DOHH2 (cell line): ENCODE results near the gene DOCK4.

Source experiments
- EZH2phosphoT487 ChIP-seq: fragments of 200-600 bp; sonication (generic); IDR thresholded peaks from 2 replicates; pipeline ENCODE4 v1.6.1; 2017; ENCODE audit warnings: borderline replicate concordance, mild to moderate bottlenecking, antibody characterized with exemption, low read length, moderate library complexity, mixed read lengths
- TF ChIP-seq, protein P1 (sequence below): fragments of 200-600 bp; sonication (generic); IDR thresholded peaks from one replicate; pipeline ENCODE4 v1.5.1; 2014; ENCODE audit warnings: antibody characterized with exemption, mild to moderate bottlenecking, low read depth, low read length; ENCODE audit not compliant: poor library complexity, severe bottlenecking

DNA sequence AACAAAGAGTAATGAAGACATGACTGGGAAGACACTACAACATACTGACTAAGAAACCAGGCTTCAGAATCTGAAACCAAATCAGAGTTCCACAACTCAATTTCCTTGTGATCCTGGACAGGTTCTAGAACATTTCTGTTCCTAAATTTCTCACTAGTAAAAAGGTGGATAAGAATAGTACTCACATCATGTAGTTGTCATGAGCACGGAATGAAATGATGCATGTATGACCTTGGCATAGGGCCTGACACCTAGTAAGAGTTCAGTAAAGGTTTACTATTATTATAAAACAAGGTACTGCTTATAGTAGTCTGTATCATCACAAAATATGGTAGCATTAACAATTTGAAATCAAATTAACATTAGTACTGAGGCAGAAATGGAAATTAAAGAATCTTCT lies 19.9 kb downstream of the DOCK4 start:
- TF ChIP-seq, protein P1, sequence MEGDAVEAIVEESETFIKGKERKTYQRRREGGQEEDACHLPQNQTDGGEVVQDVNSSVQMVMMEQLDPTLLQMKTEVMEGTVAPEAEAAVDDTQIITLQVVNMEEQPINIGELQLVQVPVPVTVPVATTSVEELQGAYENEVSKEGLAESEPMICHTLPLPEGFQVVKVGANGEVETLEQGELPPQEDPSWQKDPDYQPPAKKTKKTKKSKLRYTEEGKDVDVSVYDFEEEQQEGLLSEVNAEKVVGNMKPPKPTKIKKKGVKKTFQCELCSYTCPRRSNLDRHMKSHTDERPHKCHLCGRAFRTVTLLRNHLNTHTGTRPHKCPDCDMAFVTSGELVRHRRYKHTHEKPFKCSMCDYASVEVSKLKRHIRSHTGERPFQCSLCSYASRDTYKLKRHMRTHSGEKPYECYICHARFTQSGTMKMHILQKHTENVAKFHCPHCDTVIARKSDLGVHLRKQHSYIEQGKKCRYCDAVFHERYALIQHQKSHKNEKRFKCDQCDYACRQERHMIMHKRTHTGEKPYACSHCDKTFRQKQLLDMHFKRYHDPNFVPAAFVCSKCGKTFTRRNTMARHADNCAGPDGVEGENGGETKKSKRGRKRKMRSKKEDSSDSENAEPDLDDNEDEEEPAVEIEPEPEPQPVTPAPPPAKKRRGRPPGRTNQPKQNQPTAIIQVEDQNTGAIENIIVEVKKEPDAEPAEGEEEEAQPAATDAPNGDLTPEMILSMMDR: no peak
- no peak for TF ChIP-seq EZH2phosphoT487
